ENCODE results near the gene CDC37.

The CDC37 gene

GRCh38 chr19:10364644-10365043, 38.7 kb downstream of the CDC37 start:
- POLR2A ChIA-PET, result no interaction called here
- WGBS (ENCODE audit: insufficient coverage), result 100% methylated on average over 13 of the region's 19 CpGs
- CTCF ChIA-PET, result no interaction called here
- peaks cover 0 to 5% (median 0%) of the 10 kb centered on the region in 5 experiments for H3K9me3 ChIP-seq (ENCODE audit: control extremely low read depth in 1 of 5, control insufficient read depth in 4 of 5, insufficient read depth in 2 of 5, low read depth in 1 of 5, low read length in 4 of 5)
- no peak for DNase-seq
- no peak overlapping the region for H3K27ac ChIP-seq (ENCODE audit: insufficient read depth in 1 of 2, low read depth in 1 of 2, low read length in 2 of 2, poor library complexity in 1 of 2, severe bottlenecking in 2 of 2)
- H3K36me3 ChIP-seq (ENCODE audit: control insufficient read depth in 4 of 4, insufficient read depth in 4 of 4, low read length in 3 of 4), result peaks cover 19 to 88% (median 57%) of the 10 kb centered on the region in 4 experiments
- H3K4me3 ChIP-seq (ENCODE audit: control insufficient read depth in 1 of 7, extremely low read depth in 1 of 7, insufficient read depth in 4 of 7, low read depth in 2 of 7, low read length in 6 of 7), result no peak overlapping the region
- H3K27me3 ChIP-seq (replicated peaks in 2 of 5; ENCODE audit: control insufficient read depth in 4 of 5, insufficient read depth in 5 of 5, low read length in 4 of 5), result no peaks in the 10 kb centered on the region
- no peaks in the 10 kb centered on the region for H3K4me1 ChIP-seq (ENCODE audit: control extremely low read depth in 1 of 4, control insufficient read depth in 4 of 4, insufficient read depth in 4 of 4, low read length in 3 of 4)

- peaks cover 13 to 86% (median 55%) of the 10 kb centered on the region in 4 experiments for H3K36me3 ChIP-seq (ENCODE audit: control insufficient read depth in 4 of 4, insufficient read depth in 4 of 4, low read length in 3 of 4)
- H3K27ac ChIP-seq (ENCODE audit: insufficient read depth in 1 of 2, low read depth in 1 of 2, low read length in 2 of 2, poor library complexity in 1 of 2, severe bottlenecking in 2 of 2), result no peak overlapping the region
- no peak for DNase-seq
- H3K27me3 ChIP-seq (replicated peaks in 2 of 5; ENCODE audit: control insufficient read depth in 4 of 5, insufficient read depth in 5 of 5, low read length in 4 of 5), result no peaks in the 10 kb centered on the region
- H3K4me1 ChIP-seq (ENCODE audit: control extremely low read depth in 1 of 4, control insufficient read depth in 4 of 4, insufficient read depth in 4 of 4, low read length in 3 of 4), result no peaks in the 10 kb centered on the region
- ChIA-PET CTCF (no interaction called here), POLR2A (no interaction called here)
- H3K4me3 ChIP-seq (ENCODE audit: control insufficient read depth in 1 of 7, extremely low read depth in 1 of 7, insufficient read depth in 4 of 7, low read depth in 2 of 7, low read length in 6 of 7), result no peak overlapping the region
- H3K9me3 ChIP-seq (ENCODE audit: control extremely low read depth in 1 of 5, control insufficient read depth in 4 of 5, insufficient read depth in 2 of 5, low read depth in 1 of 5, low read length in 4 of 5), result peaks cover 0 to 5% (median 0%) of the 10 kb centered on the region in 5 experiments
- 94% methylated on average over 12 of the region's 12 CpGs for WGBS (ENCODE audit: insufficient coverage)
These were observed 39.5 kb downstream of the CDC37 start for GRCh38 chr19:10363789-10364281.

- H3K27ac ChIP-seq (ENCODE audit: insufficient read depth in 1 of 2, low read depth in 1 of 2, low read length in 2 of 2, poor library complexity in 1 of 2, severe bottlenecking in 2 of 2), result no peak overlapping the region
- no peaks in the 10 kb centered on the region for H3K9me3 ChIP-seq (ENCODE audit: control extremely low read depth in 1 of 5, control insufficient read depth in 4 of 5, insufficient read depth in 2 of 5, low read depth in 1 of 5, low read length in 4 of 5)
- no peaks in the 10 kb centered on the region for H3K27me3 ChIP-seq (replicated peaks in 2 of 5; ENCODE audit: control insufficient read depth in 4 of 5, insufficient read depth in 5 of 5, low read length in 4 of 5)
- no peak overlapping the region for H3K4me3 ChIP-seq (ENCODE audit: control insufficient read depth in 1 of 7, extremely low read depth in 1 of 7, insufficient read depth in 4 of 7, low read depth in 2 of 7, low read length in 6 of 7)
- no peaks in the 10 kb centered on the region for H3K4me1 ChIP-seq (ENCODE audit: control extremely low read depth in 1 of 4, control insufficient read depth in 4 of 4, insufficient read depth in 4 of 4, low read length in 3 of 4)
- POLR2A ChIA-PET, result no interaction called here
- no peak for DNase-seq
- WGBS (ENCODE audit: insufficient coverage), result 95% methylated on average over 16 of the region's 18 CpGs
- CTCF ChIA-PET, result no interaction called here
- peaks cover 8 to 82% (median 53%) of the 10 kb centered on the region in 4 experiments for H3K36me3 ChIP-seq (ENCODE audit: control insufficient read depth in 4 of 4, insufficient read depth in 4 of 4, low read length in 3 of 4)
These were observed 41.1 kb downstream of the CDC37 start for GRCh38 chr19:10362259-10362658.

GRCh38 chr19:10361569-10362011, 41.8 kb downstream of the CDC37 start:
- CTCF ChIA-PET, result no interaction called here
- peaks cover 8 to 80% (median 57%) of the 10 kb centered on the region in 4 experiments for H3K36me3 ChIP-seq (ENCODE audit: control insufficient read depth in 4 of 4, insufficient read depth in 4 of 4, low read length in 3 of 4)
- WGBS (ENCODE audit: insufficient coverage), result 98% methylated on average over 14 of the region's 16 CpGs
- no peak overlapping the region for H3K27ac ChIP-seq (ENCODE audit: insufficient read depth in 1 of 2, low read depth in 1 of 2, low read length in 2 of 2, poor library complexity in 1 of 2, severe bottlenecking in 2 of 2)
- H3K27me3 ChIP-seq (replicated peaks in 2 of 5; ENCODE audit: control insufficient read depth in 4 of 5, insufficient read depth in 5 of 5, low read length in 4 of 5), result no peaks in the 10 kb centered on the region
- DNase-seq, result no peak
- H3K4me3 ChIP-seq (ENCODE audit: control insufficient read depth in 1 of 7, extremely low read depth in 1 of 7, insufficient read depth in 4 of 7, low read depth in 2 of 7, low read length in 6 of 7), result no peak overlapping the region
- POLR2A ChIA-PET, result interaction anchor here (0.6 kb wide), 1 partner anchor 17 kb away, joined by 3 read pairs; no protein-coding TSS in a partner anchor
- H3K4me1 ChIP-seq (ENCODE audit: control extremely low read depth in 1 of 4, control insufficient read depth in 4 of 4, insufficient read depth in 4 of 4, low read length in 3 of 4), result no peaks in the 10 kb centered on the region
- H3K9me3 ChIP-seq (ENCODE audit: control extremely low read depth in 1 of 5, control insufficient read depth in 4 of 5, insufficient read depth in 2 of 5, low read depth in 1 of 5, low read length in 4 of 5), result no peaks in the 10 kb centered on the region

- WGBS (ENCODE audit: insufficient coverage), result 95% methylated on average over 11 of the region's 12 CpGs
- Histone ChIP-seq H3K36me3 (ENCODE audit: control insufficient read depth in 4 of 4, insufficient read depth in 4 of 4, low read length in 3 of 4) (peaks cover 13 to 70% (median 50%) of the 10 kb centered on the region in 4 experiments), H3K27me3 (replicated peaks in 2 of 5; ENCODE audit: control insufficient read depth in 4 of 5, insufficient read depth in 5 of 5, low read length in 4 of 5) (no peaks in the 10 kb centered on the region), H3K27ac (ENCODE audit: insufficient read depth in 1 of 2, low read depth in 1 of 2, low read length in 2 of 2, poor library complexity in 1 of 2, severe bottlenecking in 2 of 2) (no peak overlapping the region), H3K4me1 (ENCODE audit: control extremely low read depth in 1 of 4, control insufficient read depth in 4 of 4, insufficient read depth in 4 of 4, low read length in 3 of 4) (no peaks in the 10 kb centered on the region), H3K9me3 (ENCODE audit: control extremely low read depth in 1 of 5, control insufficient read depth in 4 of 5, insufficient read depth in 2 of 5, low read depth in 1 of 5, low read length in 4 of 5) (no peaks in the 10 kb centered on the region), H3K4me3 (ENCODE audit: control insufficient read depth in 1 of 7, extremely low read depth in 1 of 7, insufficient read depth in 4 of 7, low read depth in 2 of 7, low read length in 6 of 7) (no peak overlapping the region)
- ChIA-PET POLR2A (interaction anchor here (0.8 kb wide), 1 partner anchor 104 kb away, joined by 3 read pairs; the partner anchor contains the start of gene MRPL4), CTCF (interaction anchor here (1.3 to 1.5 kb wide), 2 partner anchors 15 to 18 kb away, joined by 3 to 4 read pairs; no protein-coding TSS in a partner anchor)
- DNase-seq, result no peak
These were observed 46.9 kb downstream of the CDC37 start for GRCh38 chr19:10356431-10356830.

GRCh38 chr19:10353793-10354391, 49.5 kb downstream of the CDC37 start:
- Histone ChIP-seq H3K4me3 (ENCODE audit: control insufficient read depth in 1 of 7, extremely low read depth in 1 of 7, insufficient read depth in 4 of 7, low read depth in 2 of 7, low read length in 6 of 7) (no peak overlapping the region), H3K27ac (ENCODE audit: insufficient read depth in 1 of 2, low read depth in 1 of 2, low read length in 2 of 2, poor library complexity in 1 of 2, severe bottlenecking in 2 of 2) (no peak overlapping the region), H3K36me3 (ENCODE audit: control insufficient read depth in 4 of 4, insufficient read depth in 4 of 4, low read length in 3 of 4) (peaks cover 14 to 66% (median 53%) of the 10 kb centered on the region in 4 experiments), H3K27me3 (replicated peaks in 2 of 5; ENCODE audit: control insufficient read depth in 4 of 5, insufficient read depth in 5 of 5, low read length in 4 of 5) (no peaks in the 10 kb centered on the region), H3K4me1 (ENCODE audit: control extremely low read depth in 1 of 4, control insufficient read depth in 4 of 4, insufficient read depth in 4 of 4, low read length in 3 of 4) (no peaks in the 10 kb centered on the region), H3K9me3 (ENCODE audit: control extremely low read depth in 1 of 5, control insufficient read depth in 4 of 5, insufficient read depth in 2 of 5, low read depth in 1 of 5, low read length in 4 of 5) (no peaks in the 10 kb centered on the region)
- WGBS (ENCODE audit: insufficient coverage), result 98% methylated on average over 26 of the region's 32 CpGs
- peak; percentile 51 to 68 (median 65) for DNase-seq
- POLR2A ChIA-PET, result no interaction called here
- CTCF ChIA-PET, result interaction anchor here (1.0 kb wide), 1 partner anchor 21 kb away, joined by 4 read pairs; no protein-coding TSS in a partner anchor

All from common myeloid progenitor, CD34-positive (primary cell).